ENCODE results near the gene TMEM271. TPM values are rescaled to one million over a fixed set of nuclear protein-coding genes. Genes with fewer than 3 reads are reported as not detected.

Gene TMEM271
- total and polyA plus RNA-seq, 4 donors = not detected

- Histone ChIP-seq H3K9me3 (ENCODE audit: control insufficient read depth in 4 of 4, low read length in 3 of 4) (peaks cover 5 to 10% (median 8%) of the 10 kb centered on the region in 4 donors), H3K27me3 (ENCODE audit: control insufficient read depth in 4 of 4, insufficient read depth in 4 of 4, low read length in 3 of 4) (no peaks in the 10 kb centered on the region), H3K4me1 (ENCODE audit: control insufficient read depth in 4 of 4, insufficient read depth in 4 of 4, low read length in 3 of 4) (no peaks in the 10 kb centered on the region), H3K27ac (ENCODE audit: low read depth in 1 of 2, low read length in 2 of 2) (no peak overlapping the region), H3K9ac (ENCODE audit: low read depth in 1 of 2, low read length in 2 of 2) (no peak overlapping the region), H3K4me3 (ENCODE audit: low read depth in 1 of 3, low read length in 3 of 3) (no peak overlapping the region), H3K36me3 (ENCODE audit: control insufficient read depth in 4 of 4, insufficient read depth in 3 of 4, low read depth in 1 of 4, low read length in 3 of 4) (no peaks in the 10 kb centered on the region)
- 79% methylated on average over 16 of the region's 16 CpGs for WGBS
- no peak for DNase-seq (ENCODE audit: low spot score)
- TF ChIP-seq NR2F2 (IDR thresholded peaks at IDR 0.05) (no peak), ATF3 (IDR thresholded peaks at IDR 0.05) (no peak), HNF4G (IDR thresholded peaks at IDR 0.05) (no peak), HNF4A (conservative IDR thresholded peaks at IDR 0.05) (no peak), TAF1 (conservative IDR thresholded peaks at IDR 0.05) (no peak), YY1 (IDR thresholded peaks at IDR 0.05) (no peak), FOXA1 (IDR thresholded peaks at IDR 0.05) (no peak), RAD21 (IDR thresholded peaks at IDR 0.05) (no peak), JUND (IDR thresholded peaks at IDR 0.05) (no peak), GABPA (IDR thresholded peaks at IDR 0.05 in 1 of 2, conservative IDR thresholded peaks at IDR 0.05 in 1 of 2) (no peak), FOXA2 (IDR thresholded peaks at IDR 0.05) (no peak), RXRA (IDR thresholded peaks at IDR 0.05) (no peak), SP1 (IDR thresholded peaks at IDR 0.05) (no peak)
Observed at GRCh38 chr4:589219-589963, 13.3 kb upstream of the TMEM271 start.

GRCh38 chr4:588351-588849 lies 12.3 kb upstream of the TMEM271 start:
- peaks cover 5 to 16% (median 8%) of the 10 kb centered on the region in 4 donors for H3K9me3 ChIP-seq (ENCODE audit: control insufficient read depth in 4 of 4, low read length in 3 of 4)
- no peak overlapping the region for H3K4me3 ChIP-seq (ENCODE audit: low read depth in 1 of 3, low read length in 3 of 3)
- no peak for DNase-seq (ENCODE audit: low spot score)
- H3K4me1 ChIP-seq (ENCODE audit: control insufficient read depth in 4 of 4, insufficient read depth in 4 of 4, low read length in 3 of 4) = no peaks in the 10 kb centered on the region
- H3K27me3 ChIP-seq (ENCODE audit: control insufficient read depth in 4 of 4, insufficient read depth in 4 of 4, low read length in 3 of 4) = no peaks in the 10 kb centered on the region
- no peak overlapping the region for H3K27ac ChIP-seq (ENCODE audit: low read depth in 1 of 2, low read length in 2 of 2)
- TF ChIP-seq EGR1 (IDR thresholded peaks at IDR 0.05; ENCODE audit: low read depth in 2 of 2) (no peak), MAX (IDR thresholded peaks at IDR 0.05) (no peak)
- 80% methylated on average over 36 of the region's 36 CpGs for WGBS
- H3K36me3 ChIP-seq (ENCODE audit: control insufficient read depth in 4 of 4, insufficient read depth in 3 of 4, low read depth in 1 of 4, low read length in 3 of 4) = no peaks in the 10 kb centered on the region
- H3K9ac ChIP-seq (ENCODE audit: low read depth in 1 of 2, low read length in 2 of 2) = no peak overlapping the region

GRCh38 chr4:587671-588350 lies 11.7 kb upstream of the TMEM271 start:
- 78% methylated on average over 25 of the region's 25 CpGs for WGBS
- Histone ChIP-seq H3K4me1 (ENCODE audit: control insufficient read depth in 4 of 4, insufficient read depth in 4 of 4, low read length in 3 of 4) (no peaks in the 10 kb centered on the region), H3K36me3 (ENCODE audit: control insufficient read depth in 4 of 4, insufficient read depth in 3 of 4, low read depth in 1 of 4, low read length in 3 of 4) (no peaks in the 10 kb centered on the region), H3K27me3 (ENCODE audit: control insufficient read depth in 4 of 4, insufficient read depth in 4 of 4, low read length in 3 of 4) (no peaks in the 10 kb centered on the region), H3K9me3 (ENCODE audit: control insufficient read depth in 4 of 4, low read length in 3 of 4) (peaks cover 5 to 21% (median 8%) of the 10 kb centered on the region in 4 donors), H3K4me3 (ENCODE audit: low read depth in 1 of 3, low read length in 3 of 3) (no peak overlapping the region), H3K27ac (ENCODE audit: low read depth in 1 of 2, low read length in 2 of 2) (no peak overlapping the region), H3K9ac (ENCODE audit: low read depth in 1 of 2, low read length in 2 of 2) (no peak overlapping the region)
- TF ChIP-seq RXRA (IDR thresholded peaks at IDR 0.05) = no peak
- no peak for TF ChIP-seq YY1 (IDR thresholded peaks at IDR 0.05)
- TF ChIP-seq ATF3 (IDR thresholded peaks at IDR 0.05) = no peak
- no peak for TF ChIP-seq HNF4A (conservative IDR thresholded peaks at IDR 0.05)
- no peak for TF ChIP-seq JUND (IDR thresholded peaks at IDR 0.05)
- no peak for TF ChIP-seq FOXA1 (IDR thresholded peaks at IDR 0.05)
- no peak for TF ChIP-seq CTCF (IDR thresholded peaks at IDR 0.05; ENCODE audit: low read depth, low read length, missing input control)
- no peak for TF ChIP-seq REST (IDR thresholded peaks at IDR 0.05)
- TF ChIP-seq TAF1 (conservative IDR thresholded peaks at IDR 0.05) = no peak
- no peak for DNase-seq (ENCODE audit: low spot score)

Measured in liver (tissue), 9 donors.